NCI-H69 (cell line): Measurements from ENCODE around the gene PUM2.
A peak's percentile ranks its signal among the peaks of the same experiment; 100 is the strongest.
"Not testable (repeated sequence)": the region's sequence is repeated elsewhere in the genome, so short reads cannot be mapped to it uniquely, and the experiment has no call there.

Experiments
- DNase-seq: peaks from one replicate; lab custom pipeline; 2025; lab: John Stamatoyannopoulos, UW

PUM2 gene

GRCh38 chr2:20350753-20351554 lies at the start of gene PUM2:
PUM2 (minus strand) TSS chr2:20350844; CDS start chr2:20327360, 23,484 bp downstream.
- DNase-seq: peak; percentile 96

GRCh38 chr2:20400306-20400705 lies 49.7 kb upstream of the PUM2 start:
- no peak for DNase-seq

DNA sequence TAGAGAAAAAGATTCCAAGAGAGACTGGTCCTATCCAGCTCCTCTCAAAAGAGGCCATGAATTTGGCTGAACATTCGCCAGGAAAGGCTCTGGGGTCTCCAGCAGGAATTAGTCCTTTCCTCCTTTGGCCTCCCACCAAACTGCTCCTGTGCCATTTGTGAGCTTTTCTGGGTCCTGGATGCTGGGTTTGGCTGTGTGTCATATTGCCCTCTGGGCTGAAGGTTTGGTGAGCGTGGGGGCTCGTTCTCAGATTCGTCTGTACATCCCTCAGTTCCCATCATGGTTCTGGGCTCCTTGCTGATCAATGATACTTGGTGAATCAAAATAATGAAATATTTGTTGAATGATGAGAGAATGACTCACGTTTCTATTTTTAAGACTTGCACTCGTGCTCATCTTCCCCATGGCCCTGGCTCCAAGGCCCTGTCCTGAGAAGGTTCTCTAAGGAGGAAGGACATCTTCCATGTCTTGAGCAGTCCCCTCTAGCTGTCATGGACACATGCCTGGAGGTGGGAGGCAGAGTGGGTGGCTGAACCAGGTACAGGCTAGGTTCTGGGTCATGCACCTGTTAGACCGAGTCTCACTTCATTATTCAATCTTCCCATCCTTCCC lies 48.4 kb upstream of the PUM2 start:
- DNase-seq: no peak

DNA sequence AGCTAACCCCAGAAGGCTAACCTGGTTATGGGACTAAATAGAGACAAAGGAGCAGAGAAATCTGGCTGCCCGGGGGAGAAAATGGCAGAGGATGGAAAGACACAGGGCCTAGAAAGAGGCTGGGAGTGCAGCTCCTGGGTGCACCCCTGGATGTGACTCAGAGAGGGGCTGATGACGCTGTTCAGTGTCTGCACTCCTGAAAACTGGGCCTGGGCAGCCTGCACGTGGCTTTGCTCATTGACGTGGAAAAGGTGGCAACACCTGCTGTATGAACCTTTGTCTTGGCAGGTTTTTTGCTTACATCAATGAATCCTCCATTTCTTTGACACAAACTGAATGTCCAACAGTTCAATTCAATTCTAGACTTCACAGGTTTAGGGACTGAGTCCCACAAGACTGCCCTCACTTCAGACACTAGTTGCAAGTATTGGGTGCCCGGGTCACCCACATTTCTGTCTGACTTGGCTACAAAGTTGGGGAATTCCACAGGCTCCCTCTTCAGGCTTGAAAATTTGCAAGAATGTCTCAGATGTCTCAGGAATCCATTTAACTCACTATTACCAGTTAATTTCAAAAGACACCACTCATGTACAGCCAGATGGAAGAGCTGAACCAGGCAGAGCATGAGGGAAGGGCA lies 47.3 kb upstream of the PUM2 start:
- DNase-seq: no peak

DNA sequence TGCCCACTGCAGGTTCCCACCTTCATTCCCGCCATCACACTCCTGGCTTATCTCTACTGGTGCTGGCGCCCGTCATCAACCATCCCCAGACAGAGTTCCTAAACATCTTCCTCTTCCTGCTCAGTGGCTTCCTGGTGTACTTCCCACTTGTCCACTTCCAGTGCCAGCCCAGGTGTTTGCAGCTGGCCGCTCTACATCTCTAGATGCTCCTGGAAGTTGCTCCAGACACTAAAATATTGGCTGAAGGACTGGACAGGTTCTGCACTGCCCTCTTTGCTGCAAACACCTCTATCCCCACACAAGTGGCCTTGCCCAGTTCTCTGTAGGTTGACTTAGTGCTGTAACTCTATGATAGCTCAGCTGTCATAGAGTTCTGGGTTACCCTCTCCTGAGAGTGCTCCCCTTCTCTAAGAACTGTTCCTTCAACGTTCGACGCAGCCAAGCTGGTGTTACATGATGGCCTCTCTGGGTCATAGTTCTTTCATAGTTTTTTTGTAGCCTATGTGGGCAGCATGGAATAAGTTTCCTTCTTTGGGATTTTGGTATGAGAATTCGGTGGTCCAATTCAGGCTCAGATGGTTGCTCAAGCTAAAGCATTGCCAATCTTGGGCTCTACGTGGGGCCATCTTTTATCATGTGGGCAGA lies 45.8 kb upstream of the PUM2 start:
- DNase-seq: no peak

GRCh38 chr2:20393986-20394385 lies 43.3 kb upstream of the PUM2 start:
- no peak for DNase-seq

GRCh38 chr2:20391951-20392699 lies 41.5 kb upstream of the PUM2 start:
- DNase-seq: peak; percentile 59

DNA sequence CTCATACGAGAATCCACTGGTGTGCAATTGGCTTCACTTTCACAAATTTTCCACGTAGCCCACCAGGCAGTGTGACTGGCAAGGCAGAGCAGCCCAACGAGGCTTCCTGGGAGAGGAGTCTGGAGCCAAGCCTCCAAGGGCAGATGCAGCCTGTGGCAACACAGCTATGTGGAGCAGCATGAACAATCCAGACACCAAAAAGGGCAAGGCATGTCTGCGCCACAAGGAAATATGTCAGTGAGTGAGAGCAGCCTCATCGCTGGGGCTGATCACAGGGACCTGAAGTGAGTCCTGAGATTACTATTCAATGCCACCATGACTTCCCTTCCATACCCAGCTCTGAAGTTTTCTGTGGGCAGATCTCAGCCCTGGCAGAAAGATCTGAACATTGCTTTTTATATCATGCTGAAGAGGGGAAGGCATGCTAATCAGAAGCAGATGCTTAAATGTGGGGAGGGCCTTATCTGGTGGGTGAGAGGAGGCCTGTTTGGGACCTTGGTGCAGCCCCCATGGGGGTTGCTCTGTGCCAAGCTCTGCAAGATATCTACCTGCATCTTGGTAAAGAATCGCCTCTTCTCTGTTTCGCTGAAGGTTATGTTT lies 40.0 kb upstream of the PUM2 start:
- DNase-seq: no peak

- DNase-seq: peak; percentile 3
These were observed 34.3 kb upstream of the PUM2 start for GRCh38 chr2:20384953-20385352.

DNA sequence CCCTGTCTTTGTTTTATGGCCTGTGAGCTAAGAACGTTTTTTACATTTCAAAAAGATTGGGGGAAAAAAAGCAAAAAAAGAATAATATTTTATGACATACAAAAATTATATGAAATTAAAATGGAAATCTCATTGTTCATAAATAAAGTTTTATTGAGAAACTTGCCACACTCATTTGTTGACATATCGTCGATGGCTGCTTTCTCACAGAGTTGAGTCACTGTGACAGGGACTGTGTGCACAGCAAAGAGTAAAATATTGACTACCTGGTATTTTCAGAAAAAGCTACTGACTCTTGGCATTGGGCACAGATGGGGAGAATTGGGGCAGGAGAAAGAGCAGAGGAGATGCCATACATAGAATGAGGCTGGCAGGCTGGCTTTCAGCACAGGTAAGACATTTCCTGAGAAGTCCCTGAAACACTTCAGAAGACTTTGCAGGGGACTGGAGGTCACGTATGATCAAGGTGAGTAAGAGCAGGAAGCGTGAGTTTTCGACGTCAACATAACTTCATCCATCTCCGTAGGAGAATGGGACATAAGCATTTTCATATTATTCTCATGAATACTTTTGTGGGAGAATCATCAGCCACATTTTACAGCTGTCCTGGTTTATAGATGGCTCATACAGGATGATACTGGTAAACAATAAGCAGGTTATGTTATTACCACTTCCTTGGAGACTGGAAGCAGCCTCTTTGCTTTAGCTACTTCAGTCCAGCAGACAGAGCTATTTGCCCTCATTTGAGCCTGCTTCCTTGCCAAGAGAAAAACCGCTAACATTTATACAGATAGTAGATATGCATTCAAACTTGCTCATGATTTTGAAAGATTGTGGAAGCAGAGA lies 32.5 kb upstream of the PUM2 start:
- peak; percentile 7 for DNase-seq

DNA sequence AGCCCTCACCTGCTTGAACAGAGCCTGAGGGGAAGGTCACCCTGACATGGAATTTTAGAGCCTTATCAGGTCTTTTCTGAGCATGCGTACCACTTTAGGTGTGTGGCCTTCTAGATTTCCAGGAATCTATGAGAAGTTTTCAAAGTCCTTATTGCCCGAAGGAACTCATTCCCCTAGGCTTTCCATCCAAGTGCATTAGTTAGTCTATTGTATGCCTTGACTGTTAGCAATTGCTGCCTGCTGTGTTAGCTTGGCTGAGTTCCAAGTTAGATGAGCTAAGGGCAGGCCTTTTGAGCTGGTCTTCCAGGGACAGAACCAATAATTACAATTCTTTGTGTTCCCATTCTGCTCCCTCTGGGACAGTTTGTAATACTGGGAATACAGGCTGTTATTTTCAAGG lies 30.8 kb upstream of the PUM2 start:
- DNase-seq: peak; percentile 95

GRCh38 chr2:20378891-20379519 lies 28.4 kb upstream of the PUM2 start:
- DNase-seq: peak; percentile 76

GRCh38 chr2:20378341-20378740 lies 27.7 kb upstream of the PUM2 start:
- DNase-seq: no peak

- DNase-seq: no peak
These were observed 27.1 kb upstream of the PUM2 start for GRCh38 chr2:20377741-20378140.

DNA sequence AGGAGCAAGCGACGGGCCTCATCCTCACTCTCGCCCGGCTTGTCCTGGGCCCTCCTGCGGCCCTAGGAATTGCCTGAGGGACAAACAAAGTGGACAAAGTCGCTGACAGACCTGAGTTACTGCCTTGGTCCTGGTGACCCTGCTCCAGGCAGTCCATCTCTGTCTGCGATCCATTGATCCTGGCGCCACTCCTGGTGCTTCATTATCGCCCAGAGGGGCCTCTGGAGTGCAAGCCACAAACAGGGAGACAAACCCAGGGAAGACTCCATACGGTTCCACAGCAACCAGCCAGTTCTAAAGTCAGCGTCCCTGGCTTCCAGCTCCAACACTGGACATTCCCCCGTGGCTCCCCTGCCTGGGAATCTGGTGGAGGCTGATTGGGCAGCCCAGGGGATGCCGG lies 24.3 kb upstream of the PUM2 start:
- not testable (repeated sequence) for DNase-seq

DNA sequence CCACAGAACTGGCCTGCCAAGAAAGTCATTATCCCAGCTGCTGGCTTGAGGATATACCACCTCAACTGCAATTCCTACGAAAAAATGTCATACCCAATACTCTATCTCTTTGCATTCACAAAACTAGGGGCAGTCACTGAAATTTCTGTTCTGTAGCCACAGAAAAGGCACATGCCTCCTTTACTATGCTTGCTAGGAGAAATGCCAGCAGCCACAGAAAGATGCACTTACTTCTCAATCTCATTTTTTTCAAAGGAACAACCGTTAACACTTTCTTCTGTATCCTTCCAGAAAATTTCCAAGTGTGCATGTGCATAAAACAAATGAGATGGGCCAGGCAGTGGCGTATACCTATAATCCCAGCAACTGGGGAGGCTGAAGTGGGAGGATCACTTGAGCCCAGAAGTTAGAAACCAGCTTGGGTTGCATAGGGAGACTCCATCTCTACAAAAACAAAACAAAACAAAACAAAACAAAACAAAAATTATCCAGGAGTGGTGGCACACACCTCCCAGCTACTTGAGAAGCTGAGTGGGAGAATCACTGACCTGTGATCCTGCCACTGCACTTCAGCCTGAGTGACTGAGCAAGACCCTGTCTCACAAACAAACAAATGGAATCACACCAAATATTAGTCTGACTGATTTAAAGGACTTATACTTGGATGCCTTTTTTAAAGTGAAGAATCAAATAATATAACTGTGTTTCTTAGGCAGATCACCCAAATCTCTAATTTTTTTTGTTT lies 22.4 kb upstream of the PUM2 start:
- DNase-seq: no peak

- DNase-seq: no peak
These were observed 20.8 kb upstream of the PUM2 start for GRCh38 chr2:20371323-20372025.

DNA sequence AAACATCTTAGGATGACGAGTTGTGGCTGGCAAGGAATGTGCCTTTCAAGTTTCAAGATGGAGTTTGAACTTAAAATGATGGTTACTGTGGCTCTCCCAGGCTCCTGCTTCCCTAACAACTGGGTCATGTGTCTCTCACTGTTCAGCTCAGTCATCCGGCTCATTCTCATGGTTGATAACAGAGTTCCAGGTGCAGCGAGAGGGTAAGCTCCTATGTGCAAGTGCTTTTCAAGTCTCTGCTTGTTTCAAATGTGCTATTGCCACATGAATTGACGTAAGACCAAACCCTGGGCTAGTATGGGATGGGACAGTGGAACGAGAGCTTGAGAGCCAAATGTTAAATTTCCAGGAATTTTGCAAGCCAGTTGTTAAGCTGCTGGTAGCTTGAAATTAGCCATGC lies 19.5 kb upstream of the PUM2 start:
- no peak for DNase-seq

- DNase-seq: no peak
These were observed 18.7 kb upstream of the PUM2 start for GRCh38 chr2:20369366-20369765.
